RPMI7951 (cell line): Measurements from ENCODE around the gene JPH2. TPM values are rescaled to one million over a fixed set of nuclear protein-coding genes. Genes with fewer than 3 reads are reported as not detected.

Experiments
- DNase-seq: peaks from one replicate; pipeline ENCODE4 v3.0.0-alpha.2; 2012; ENCODE audit warnings: low read depth
- total RNA-seq: library from RNA; depleted of rRNA; stranded (reverse); fragments of >200 nt; shearing (Covaris generic); gene quantifications from 2 replicates; pipeline ENCODE4 v1.2.3, GENCODE V29; 2014

The JPH2 gene
- total RNA-seq, 1 experiment from 2014 or later, result 16.0 TPM

DNA sequence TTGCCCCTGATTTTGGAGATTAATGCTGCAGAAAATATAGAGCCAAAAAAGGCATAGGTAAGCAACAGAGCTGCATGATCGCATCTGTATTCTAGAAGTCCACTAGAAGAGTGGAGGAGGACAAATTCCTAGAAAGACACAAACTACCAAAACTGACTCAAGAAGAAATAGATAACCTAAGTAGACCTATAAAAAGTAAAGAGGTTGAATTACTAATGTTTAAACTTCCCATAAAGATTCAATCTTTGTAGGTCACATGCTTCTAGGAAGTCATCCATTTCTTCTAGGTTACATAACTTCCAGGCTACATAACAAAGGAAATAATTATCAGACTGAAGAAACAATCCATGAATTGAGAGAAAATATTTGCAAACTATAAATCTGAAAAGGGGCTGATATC, 84.4 kb downstream of the JPH2 start:
- no peak for DNase-seq

GRCh38 chr20:44099832-44100231, 87.2 kb downstream of the JPH2 start:
- DNase-seq, result no peak

- no peak for DNase-seq
Observed at GRCh38 chr20:44098657-44099056, 88.3 kb downstream of the JPH2 start.

- no peak for DNase-seq
Observed at GRCh38 chr20:44098256-44098630, 88.7 kb downstream of the JPH2 start.

DNA sequence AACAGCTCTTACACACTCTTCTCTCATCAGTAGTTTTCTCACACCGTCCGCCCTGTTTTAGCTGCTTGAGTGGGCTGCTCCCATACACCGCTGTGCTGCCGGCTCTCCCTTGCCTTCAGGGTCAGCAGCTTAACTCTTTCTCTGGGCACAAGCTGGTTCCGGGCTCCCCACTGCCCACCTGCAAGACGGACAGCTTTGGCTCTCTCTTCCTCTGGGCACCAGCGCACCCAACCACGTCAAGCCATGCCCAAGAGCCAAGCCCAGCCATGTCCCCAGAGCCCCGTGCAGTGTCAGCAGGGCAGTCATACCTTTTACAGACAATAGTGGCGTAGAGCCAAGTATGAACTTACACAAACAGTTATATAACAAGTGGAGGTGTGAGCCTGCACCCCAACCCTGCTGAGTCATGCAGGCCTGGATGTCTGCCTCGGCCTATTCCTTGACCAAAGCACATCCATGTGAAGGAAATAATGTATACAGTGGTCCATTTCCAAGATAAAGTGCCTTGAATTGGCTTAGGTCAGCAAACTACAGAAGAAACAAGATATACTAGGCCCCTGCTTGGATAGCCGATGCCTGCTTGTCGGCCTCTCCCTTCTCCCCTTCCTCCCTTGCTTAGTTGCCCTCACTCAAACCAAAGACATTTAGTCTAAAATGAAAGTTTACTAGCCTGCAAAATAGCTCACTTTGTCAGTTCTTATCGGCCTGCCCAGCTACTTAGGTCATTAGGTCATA, 89.3 kb downstream of the JPH2 start:
- peak; percentile 69 for DNase-seq

GRCh38 chr20:44095831-44096230, 91.2 kb downstream of the JPH2 start:
- DNase-seq, result no peak

GRCh38 chr20:44093249-44093582, 93.8 kb downstream of the JPH2 start:
- no peak for DNase-seq

DNA sequence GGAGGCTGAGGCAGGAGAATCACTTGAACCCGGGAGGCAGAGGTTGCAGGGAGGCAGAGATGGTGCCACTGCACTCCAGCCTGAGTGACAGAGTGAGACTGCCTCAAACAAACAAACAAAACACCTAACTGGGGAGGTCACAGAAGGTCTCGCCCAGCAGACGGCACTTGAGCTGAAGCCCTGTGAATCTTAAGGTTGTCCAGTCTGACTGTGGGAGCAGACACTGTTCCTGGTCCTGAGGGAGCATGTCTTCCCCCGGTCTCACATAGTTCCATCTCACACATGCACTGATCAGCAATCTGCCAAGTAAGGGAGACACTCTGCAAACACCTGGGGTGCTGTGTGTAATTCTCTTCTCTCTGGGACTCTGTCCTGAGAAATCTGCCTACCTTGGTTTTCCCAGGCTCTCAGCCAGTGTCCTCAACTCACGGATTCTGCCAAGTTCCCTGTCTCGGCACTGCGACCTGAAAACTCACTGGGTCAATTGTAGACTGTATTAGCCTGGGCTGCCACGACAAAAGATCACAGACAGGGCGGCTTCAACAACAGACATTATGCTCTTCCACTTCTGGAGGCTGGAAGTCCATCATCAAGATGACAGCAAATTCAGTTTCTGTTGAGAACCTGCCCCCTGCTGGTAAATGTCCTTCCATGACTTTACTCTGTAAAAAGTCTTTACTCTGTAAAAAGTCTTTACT, 94.3 kb downstream of the JPH2 start:
- peak; percentile 77 for DNase-seq

DNA sequence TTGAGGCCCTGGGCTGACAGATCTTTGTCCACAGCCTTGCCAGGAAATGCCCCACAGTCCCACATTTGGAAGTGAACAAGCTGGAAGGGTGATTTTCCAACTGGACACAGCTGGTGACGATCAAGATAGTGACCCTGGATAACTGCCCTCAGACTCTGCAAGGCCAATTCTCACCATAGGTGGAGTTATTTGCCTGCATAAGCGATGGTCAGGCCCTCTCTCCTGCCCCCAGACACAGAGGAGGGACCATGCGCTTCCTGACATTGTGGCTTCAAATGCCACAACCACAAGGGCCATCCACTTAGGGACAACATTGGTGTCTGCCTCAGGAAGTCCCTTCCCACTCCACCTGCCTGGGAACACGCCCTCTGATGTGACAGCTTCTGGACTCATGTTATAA, 96.0 kb downstream of the JPH2 start:
- peak; percentile 66 for DNase-seq

DNA sequence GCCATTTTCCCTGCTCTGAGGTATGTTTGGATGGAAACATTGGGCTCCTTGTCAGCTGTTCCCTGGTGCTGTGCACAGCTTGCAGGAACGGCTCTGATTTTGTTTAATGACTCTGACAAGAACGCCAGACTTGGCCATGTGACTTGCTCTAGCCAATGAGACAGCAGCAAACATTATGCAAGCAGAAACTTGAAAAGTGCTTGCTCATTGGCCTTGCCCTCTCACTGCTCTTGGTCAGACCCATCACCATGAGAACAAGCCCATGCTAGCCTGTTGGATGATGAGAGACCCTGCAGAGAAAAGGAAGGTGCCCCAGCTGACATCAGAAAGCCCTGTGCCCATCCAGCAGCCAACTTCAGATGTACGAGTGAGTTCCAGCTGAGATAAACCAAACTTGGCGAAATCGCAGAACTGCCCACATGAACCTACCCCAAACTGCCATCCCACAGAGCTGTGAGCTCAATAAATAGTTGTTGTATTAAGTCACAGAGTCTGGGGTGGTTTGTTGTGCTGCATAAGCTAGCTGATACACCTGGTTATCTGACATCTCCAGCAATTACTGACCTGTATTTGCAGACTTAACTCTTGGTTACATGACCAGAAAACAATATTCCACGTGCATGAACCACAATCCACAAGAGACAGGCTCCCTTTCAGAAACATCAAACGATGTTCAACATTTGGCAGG, 96.9 kb downstream of the JPH2 start:
- DNase-seq, result peak; percentile 91

DNA sequence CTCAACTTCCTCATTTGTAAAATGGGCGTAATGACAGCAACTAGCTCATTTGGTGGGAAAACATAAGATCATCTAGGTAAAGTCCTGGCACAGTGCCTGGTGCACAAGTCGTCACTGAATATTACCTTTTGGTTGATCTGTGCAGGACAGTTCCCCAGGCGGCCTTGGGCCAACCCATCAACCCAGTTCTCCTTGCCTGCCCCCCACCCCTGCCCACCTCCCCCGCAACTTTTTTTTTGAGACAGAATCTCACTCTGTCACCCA, 99.2 kb downstream of the JPH2 start:
- DNase-seq, result no peak

DNA sequence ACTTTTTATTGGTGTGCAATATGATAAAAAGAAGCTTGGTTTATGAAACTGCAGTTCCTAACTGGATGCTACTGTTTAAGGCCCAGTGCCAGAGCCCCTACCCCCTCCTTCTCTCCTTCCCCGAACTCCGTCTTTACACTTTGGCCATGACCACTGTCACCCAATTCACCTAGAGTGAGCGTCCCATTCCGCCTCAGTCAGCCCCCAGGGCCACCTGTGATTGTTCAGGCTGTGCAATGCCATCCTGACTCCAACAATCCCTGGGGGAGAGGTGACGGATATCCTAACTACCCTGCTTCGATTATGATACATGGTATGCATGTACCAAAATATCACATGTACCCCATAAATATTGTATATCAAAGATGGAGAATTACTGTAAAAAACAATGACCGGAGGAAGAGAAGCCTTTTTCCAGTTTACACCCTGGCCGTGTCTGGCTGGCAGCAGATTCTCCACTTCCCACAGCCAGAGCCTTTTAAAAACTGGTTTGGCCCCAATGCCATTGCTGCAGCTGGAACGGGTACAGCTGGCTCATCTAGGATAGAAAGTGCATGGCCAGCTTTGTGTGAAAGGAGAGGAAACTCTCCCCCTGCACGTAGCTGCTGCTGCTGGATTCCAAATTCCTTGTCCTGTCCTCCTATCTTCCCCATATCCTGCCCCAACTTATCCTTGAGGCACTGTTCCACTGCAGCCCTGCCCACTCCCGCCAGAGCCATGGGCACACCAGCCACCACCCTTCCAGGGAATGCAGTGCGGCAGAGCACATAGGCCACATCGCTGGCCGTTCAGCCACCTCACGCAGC, 99.7 kb downstream of the JPH2 start:
- DNase-seq, result no peak

DNA sequence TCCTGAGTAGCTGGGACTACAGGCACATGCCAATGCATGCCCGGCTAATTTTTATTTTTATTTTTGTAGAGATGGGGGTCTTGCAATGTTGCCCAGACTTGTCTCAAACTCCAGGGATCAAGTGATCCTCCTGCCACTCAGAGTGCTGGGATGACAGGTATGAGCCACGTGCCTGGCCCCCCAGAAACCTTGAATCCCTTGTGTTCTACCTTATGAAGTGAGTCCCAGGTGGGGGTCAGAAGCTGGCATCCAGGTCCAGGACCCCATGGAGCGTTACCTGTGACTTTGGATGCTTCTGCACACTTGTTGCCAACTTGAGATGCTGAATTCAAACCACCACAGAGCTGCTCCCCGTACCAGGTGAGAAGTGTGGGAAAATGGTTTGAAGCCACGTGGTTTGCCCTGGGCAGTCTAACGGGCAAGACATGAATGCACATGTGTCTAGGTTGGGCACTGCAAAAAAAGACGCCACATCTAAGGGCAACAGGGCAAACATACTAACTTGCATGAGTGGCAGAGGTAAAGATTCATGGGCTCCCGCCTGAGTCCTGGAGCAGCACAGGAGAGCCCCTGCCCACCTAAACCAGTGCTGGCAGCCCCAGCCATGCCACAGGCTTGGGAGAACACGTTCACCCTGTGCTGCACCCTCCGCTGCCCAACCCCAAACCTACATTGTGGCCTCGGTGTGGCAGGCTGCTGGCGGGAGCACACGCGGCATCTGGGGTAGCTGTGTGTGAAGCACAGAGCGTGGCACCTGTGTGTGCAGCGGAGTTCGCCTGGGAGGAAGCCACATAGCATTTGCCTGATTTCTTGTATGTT, 101.2 kb downstream of the JPH2 start:
- no peak for DNase-seq

DNA sequence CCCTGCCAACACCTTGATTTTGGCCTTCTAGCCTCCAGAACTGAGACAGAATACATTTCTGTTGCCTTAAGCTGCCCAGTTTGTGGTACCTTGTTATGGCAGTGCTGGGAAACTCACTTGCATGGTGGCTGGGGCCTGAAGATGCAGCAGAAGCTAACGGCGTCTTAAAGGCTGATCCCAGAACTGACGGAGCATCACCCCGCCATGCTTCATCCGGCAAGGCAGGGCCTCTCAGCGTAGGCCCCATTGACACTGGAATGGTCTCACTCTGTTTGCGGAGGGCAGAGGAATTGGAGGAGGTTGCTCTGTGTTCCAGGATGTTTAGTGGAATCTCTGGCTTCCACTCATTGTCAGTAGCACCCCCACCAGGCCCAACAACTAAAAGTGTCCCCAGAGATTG, 102.1 kb downstream of the JPH2 start:
- DNase-seq, result no peak

- DNase-seq, result no peak
Observed at GRCh38 chr20:44084439-44084838, 102.5 kb downstream of the JPH2 start.

- DNase-seq, result peak; percentile 93
Observed at GRCh38 chr20:44083220-44083933, 103.6 kb downstream of the JPH2 start.

GRCh38 chr20:44081888-44082287, 105.1 kb downstream of the JPH2 start:
- DNase-seq, result no peak

GRCh38 chr20:44081476-44081875, 105.5 kb downstream of the JPH2 start:
- DNase-seq, result no peak

- DNase-seq, result peak; percentile 83
Observed at GRCh38 chr20:44080646-44081267, 106.2 kb downstream of the JPH2 start.

GRCh38 chr20:44080064-44080463, 106.9 kb downstream of the JPH2 start:
- DNase-seq, result peak; percentile 76
